ENCODE results near the gene SCYL3.

DNA sequence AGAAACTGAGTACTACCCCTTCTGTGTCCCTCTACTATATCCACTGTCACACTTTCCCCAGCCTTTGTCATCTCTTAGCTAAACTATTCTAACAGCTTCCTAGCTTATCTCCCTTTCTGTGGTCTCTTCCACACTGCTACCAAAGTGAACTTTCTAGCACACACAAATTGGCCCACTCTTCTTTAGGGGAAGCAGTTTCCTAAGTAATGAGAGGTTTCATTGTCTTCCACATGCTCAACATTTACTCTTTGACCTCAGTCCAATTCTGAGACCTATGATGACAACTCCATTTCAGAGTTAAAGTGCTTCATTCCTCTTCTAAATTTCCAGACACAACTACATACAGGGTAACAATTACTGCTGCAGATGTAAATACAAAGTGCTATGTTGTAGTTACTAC lies 32.9 kb downstream of the SCYL3 start:
- no peak for TF ChIP-seq EZH2phosphoT487 (IDR thresholded peaks at IDR 0.05; ENCODE audit: low read length)
- TF ChIP-seq, protein P1, sequence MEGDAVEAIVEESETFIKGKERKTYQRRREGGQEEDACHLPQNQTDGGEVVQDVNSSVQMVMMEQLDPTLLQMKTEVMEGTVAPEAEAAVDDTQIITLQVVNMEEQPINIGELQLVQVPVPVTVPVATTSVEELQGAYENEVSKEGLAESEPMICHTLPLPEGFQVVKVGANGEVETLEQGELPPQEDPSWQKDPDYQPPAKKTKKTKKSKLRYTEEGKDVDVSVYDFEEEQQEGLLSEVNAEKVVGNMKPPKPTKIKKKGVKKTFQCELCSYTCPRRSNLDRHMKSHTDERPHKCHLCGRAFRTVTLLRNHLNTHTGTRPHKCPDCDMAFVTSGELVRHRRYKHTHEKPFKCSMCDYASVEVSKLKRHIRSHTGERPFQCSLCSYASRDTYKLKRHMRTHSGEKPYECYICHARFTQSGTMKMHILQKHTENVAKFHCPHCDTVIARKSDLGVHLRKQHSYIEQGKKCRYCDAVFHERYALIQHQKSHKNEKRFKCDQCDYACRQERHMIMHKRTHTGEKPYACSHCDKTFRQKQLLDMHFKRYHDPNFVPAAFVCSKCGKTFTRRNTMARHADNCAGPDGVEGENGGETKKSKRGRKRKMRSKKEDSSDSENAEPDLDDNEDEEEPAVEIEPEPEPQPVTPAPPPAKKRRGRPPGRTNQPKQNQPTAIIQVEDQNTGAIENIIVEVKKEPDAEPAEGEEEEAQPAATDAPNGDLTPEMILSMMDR (IDR thresholded peaks at IDR 0.05; ENCODE audit: low read length) = no peak
